Thyroid gland (tissue), 4 donors: ENCODE measurements around the gene NEDD4L. TPM values are rescaled to one million over a fixed set of nuclear protein-coding genes. Genes with fewer than 3 reads are reported as not detected.

Experiments
- DNase-seq, 2 donors: peaks; one replicate each; pipeline ENCODE4 v3.0.0-alpha.2; 2019
- H3K27ac ChIP-seq, 3 donors: fragments of 200-600 bp; sonication (generic); 1 replicate in 2 of 3; 2 replicates in 1 of 3; pipeline ENCODE4 v1.5.1; 2016 to 2019; ENCODE audit warnings: mild to moderate bottlenecking in 1 of 3, moderate library complexity in 1 of 3
- H3K27me3 ChIP-seq: fragments of 200-600 bp; sonication (generic); one replicate; pipeline ENCODE4 v1.5.1; 2019
- H3K36me3 ChIP-seq, 2 donors: fragments of 200-600 bp; sonication (generic); one replicate each; pipeline ENCODE4 v1.5.1; 2016 to 2019
- H3K4me1 ChIP-seq, 2 donors: fragments of 200-600 bp; sonication (generic); one replicate each; pipeline ENCODE4 v1.5.1; 2017 to 2019
- H3K4me3 ChIP-seq, 3 donors: fragments of 200-600 bp; sonication (generic); replicated peaks in 1 of 3; 1 replicate in 2 of 3; 2 replicates in 1 of 3; pipeline ENCODE4 v1.5.1; 2016; ENCODE audit warnings: mild to moderate bottlenecking in 1 of 3
- H3K9me3 ChIP-seq: fragments of 200-600 bp; sonication (generic); one replicate; pipeline ENCODE4 v1.5.1; 2017
- POLR2A ChIP-seq, 2 donors: fragments of 450-650 bp; IDR thresholded peaks; one replicate each; pipeline ENCODE4 v1.6.1; 2017; ENCODE audit warnings: antibody characterized with exemption in 2 of 2, mild to moderate bottlenecking in 2 of 2, moderate library complexity in 1 of 2
- WGBS, 2 donors: methylation state at CpG; one replicate each; pipeline ENCODE4 v1.1.5; 2017; 5-methylcytosine and 5-hydroxymethylcytosine counted together
- intact Hi-C: fragments of 100-400 bp; cut with DNase I; formaldehyde crosslinking; loops from one replicate; pipeline ENCODE4 v1.15.1; 2023
- total RNA-seq, 4 donors: library from RNA; depleted of rRNA; stranded (reverse); fragments of >200 nt; gene quantifications; one replicate each; pipeline ENCODE4 v1.2.3, GENCODE V29; 2016
- TF ChIP-seq, protein P1 (sequence below), 6 experiments: fragments of 200-600 bp in 3 of 6; fragments of 450-650 bp in 3 of 6; sonication (generic) in 3 of 6; IDR thresholded peaks; one replicate each; pipeline ENCODE4 v1.5.1; 2016 to 2019; ENCODE audit warnings: antibody characterized with exemption in 6 of 6, mild to moderate bottlenecking in 2 of 6, inconsistent platforms in 1 of 6, moderate library complexity in 1 of 6

NEDD4L gene
- total RNA-seq, 4 donors from 2014 or later, result 61.5 to 105 (median 78.0) TPM

DNA sequence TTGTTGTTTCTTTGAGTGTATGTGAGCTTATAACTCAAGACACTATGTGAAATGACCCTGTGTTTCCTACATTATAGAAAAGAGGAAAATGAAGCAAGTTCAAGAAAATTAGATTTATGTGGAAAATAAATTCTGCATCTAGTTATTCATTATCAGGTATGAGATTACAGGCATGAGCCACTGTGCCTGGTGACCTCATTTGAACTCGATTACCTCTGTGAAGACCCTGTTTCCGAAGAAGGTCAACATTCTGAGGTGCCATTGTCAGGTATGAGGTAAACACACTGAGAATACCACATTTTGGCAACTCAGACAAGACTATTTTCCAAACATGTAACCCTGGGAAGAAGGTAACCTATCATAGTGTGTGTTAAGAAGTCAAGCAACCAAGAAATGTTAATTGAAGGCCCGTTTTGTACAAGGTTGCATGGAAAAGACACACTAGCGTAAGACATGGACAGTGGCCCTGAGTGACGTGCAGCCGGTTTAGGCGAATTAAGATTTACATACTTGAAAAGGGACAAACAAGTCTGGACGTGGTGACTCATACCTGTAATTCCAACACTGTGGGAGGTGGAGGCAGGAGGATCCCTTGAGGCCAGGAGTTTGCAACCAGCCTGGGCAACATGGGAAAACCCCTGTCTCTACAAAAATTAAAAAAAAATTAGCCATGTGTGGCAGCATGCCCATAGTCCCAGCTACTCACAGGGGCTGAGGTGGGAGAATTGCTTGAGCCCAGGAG is 186.6 kb downstream of the NEDD4L start:
- H3K4me1 ChIP-seq, result peaks cover 80 to 84% of the 10 kb centered on the region in 2 donors
- intact Hi-C loops, result no loop called here
- TF ChIP-seq, protein P1, sequence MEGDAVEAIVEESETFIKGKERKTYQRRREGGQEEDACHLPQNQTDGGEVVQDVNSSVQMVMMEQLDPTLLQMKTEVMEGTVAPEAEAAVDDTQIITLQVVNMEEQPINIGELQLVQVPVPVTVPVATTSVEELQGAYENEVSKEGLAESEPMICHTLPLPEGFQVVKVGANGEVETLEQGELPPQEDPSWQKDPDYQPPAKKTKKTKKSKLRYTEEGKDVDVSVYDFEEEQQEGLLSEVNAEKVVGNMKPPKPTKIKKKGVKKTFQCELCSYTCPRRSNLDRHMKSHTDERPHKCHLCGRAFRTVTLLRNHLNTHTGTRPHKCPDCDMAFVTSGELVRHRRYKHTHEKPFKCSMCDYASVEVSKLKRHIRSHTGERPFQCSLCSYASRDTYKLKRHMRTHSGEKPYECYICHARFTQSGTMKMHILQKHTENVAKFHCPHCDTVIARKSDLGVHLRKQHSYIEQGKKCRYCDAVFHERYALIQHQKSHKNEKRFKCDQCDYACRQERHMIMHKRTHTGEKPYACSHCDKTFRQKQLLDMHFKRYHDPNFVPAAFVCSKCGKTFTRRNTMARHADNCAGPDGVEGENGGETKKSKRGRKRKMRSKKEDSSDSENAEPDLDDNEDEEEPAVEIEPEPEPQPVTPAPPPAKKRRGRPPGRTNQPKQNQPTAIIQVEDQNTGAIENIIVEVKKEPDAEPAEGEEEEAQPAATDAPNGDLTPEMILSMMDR (IDR thresholded peaks at IDR 0.05), result no peak
- no peak for TF ChIP-seq POLR2A (IDR thresholded peaks at IDR 0.05)
- no peaks in the 10 kb centered on the region for H3K9me3 ChIP-seq
- peak in 1 of 2 donors; percentile 7 for DNase-seq
- no peak overlapping the region for H3K4me3 ChIP-seq
- H3K27me3 ChIP-seq, result no peaks in the 10 kb centered on the region
- WGBS, 2 donors, result 85 to 93% methylated on average over 8 of the region's 8 CpGs
- H3K27ac ChIP-seq, result peak overlapping the region in 2 of 3 donors; percentile 83 to 91
- no peaks in the 10 kb centered on the region for H3K36me3 ChIP-seq

DNA sequence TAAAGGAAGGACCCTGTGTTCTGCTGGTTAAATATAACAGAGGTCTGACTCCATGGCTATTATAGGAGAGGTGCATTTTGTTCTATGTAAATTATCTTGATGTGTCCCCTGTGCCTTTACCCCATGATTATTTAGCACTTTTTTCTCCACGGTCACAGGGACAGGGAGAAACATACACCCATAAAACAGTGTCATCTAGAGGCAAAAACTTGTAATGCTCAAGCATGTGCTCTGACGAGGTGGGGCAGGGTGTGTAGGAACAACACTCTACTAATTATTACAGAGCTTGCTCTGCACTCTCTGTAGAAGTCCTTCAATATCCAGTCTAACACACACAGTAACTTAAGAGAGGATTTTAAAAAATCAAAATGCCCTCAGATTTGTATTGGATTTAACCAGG is 187.9 kb downstream of the NEDD4L start:
- intact Hi-C loops, result no loop called here
- 33 to 49% methylated on average over 2 of the region's 2 CpGs for WGBS, 2 donors

DNA sequence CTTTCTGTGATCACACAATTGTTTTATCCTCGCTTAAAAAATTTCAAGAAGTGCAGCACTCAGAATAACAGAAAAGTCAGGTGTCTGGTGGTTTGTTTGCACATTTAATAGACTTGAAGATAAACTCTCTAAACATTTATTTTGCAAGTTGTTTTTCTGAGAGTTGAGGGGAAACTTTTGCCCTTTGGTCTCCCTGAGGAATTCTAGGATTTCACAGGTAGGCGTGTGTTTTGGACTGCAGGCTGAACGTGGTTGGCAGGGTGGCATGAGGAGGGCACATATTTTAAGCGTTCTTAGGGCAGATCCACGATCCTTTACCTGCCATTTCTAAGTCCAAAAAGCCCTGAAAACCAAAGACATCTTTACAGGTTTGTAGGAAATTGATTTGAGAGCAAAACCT is 188.6 kb downstream of the NEDD4L start:
- H3K9me3 ChIP-seq, result no peaks in the 10 kb centered on the region
- TF ChIP-seq, protein P1 (IDR thresholded peaks at IDR 0.05), result no peak
- TF ChIP-seq POLR2A (IDR thresholded peaks at IDR 0.05), result no peak
- H3K27ac ChIP-seq, result peak overlapping the region; percentile 74 to 91 (median 75)
- peaks cover 61 to 66% of the 10 kb centered on the region in 2 donors for H3K4me1 ChIP-seq
- no peaks in the 10 kb centered on the region for H3K27me3 ChIP-seq
- intact Hi-C loops, result no loop called here
- DNase-seq, result no peak
- H3K36me3 ChIP-seq, result no peaks in the 10 kb centered on the region
- H3K4me3 ChIP-seq, result no peak overlapping the region
- WGBS, 2 donors, result 56 to 58% methylated on average over 5 of the region's 5 CpGs

More for the DNA sequence above, 187.9 kb downstream of the NEDD4L start:
- DNase-seq, result peak; percentile 53 to 59
- Histone ChIP-seq H3K4me1 (peaks cover 68 to 74% of the 10 kb centered on the region in 2 donors), H3K36me3 (no peaks in the 10 kb centered on the region), H3K9me3 (no peaks in the 10 kb centered on the region), H3K27me3 (no peaks in the 10 kb centered on the region), H3K4me3 (no peak overlapping the region), H3K27ac (peak overlapping the region; percentile 74 to 91 (median 83))
- TF ChIP-seq, protein P1 (IDR thresholded peaks at IDR 0.05), result peak; percentile 9 to 81 (median 56)
- TF ChIP-seq POLR2A (IDR thresholded peaks at IDR 0.05), result peak in 1 of 2 donors; percentile 39

- Histone ChIP-seq H3K9me3 (no peaks in the 10 kb centered on the region), H3K4me3 (no peak overlapping the region), H3K27me3 (no peaks in the 10 kb centered on the region), H3K4me1 (peaks cover 50 to 53% of the 10 kb centered on the region in 2 donors), H3K36me3 (no peaks in the 10 kb centered on the region), H3K27ac (peak overlapping the region; percentile 23 to 91 (median 75))
- 88 to 90% methylated on average over 2 of the region's 2 CpGs for WGBS, 2 donors
- no peak for DNase-seq
- intact Hi-C loops, result no loop called here
- TF ChIP-seq, protein P1 (IDR thresholded peaks at IDR 0.05), result no peak
- no peak for TF ChIP-seq POLR2A (IDR thresholded peaks at IDR 0.05)
Measured at GRCh38 chr18:58234359-58234741, 190.3 kb downstream of the NEDD4L start.

DNA sequence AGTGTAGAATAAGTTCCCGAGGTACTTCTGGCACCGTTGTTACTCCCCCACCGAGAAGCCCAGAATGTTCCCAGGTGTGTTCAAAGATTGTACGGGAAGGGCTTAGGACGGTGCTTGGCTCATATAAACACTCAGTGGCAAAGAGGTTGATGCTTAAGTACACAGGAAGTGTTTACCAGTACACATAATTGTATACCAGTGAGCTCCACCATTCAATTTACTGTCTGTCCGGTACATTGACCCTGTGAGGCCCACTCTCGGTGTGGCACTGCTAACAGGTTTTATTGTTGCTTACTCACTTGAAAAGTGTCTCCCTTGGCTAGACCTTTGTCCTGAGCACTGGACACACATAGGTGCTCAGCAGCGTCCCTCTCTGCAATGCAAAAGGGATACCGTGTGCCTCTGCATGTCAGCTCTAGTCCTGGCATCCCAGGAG is 191.0 kb downstream of the NEDD4L start:
- no peak for TF ChIP-seq POLR2A (IDR thresholded peaks at IDR 0.05)
- TF ChIP-seq, protein P1 (IDR thresholded peaks at IDR 0.05), result no peak
- intact Hi-C loops, result no loop called here
- H3K4me3 ChIP-seq, result no peak overlapping the region
- no peaks in the 10 kb centered on the region for H3K9me3 ChIP-seq
- peak overlapping the region; percentile 23 to 91 (median 75) for H3K27ac ChIP-seq
- H3K4me1 ChIP-seq, result peaks cover 45 to 57% of the 10 kb centered on the region in 2 donors
- no peaks in the 10 kb centered on the region for H3K36me3 ChIP-seq
- H3K27me3 ChIP-seq, result no peaks in the 10 kb centered on the region
- 52 to 54% methylated on average over 9 of the region's 9 CpGs for WGBS, 2 donors
- DNase-seq, result peak in 1 of 2 donors; percentile 53
